ENCODE results near the gene GATA1.

GATA1 gene

GRCh38 chrX:48786341-48786800 is at the start of gene GATA1:
Gene GATA1 (plus strand): TSS chrX:48786590. CDS start chrX:48791110, 4,520 bp downstream.
- no peak for DNase-seq (ENCODE audit: low read depth)

- no peak for DNase-seq (ENCODE audit: low read depth)
Measured at GRCh38 chrX:48736878-48737212, 49.5 kb upstream of the GATA1 start.

GRCh38 chrX:48737213-48737938 is 49.0 kb upstream of the GATA1 start:
- DNase-seq (ENCODE audit: low read depth) = peak; percentile 77

GRCh38 chrX:48737940-48738339 is 48.5 kb upstream of the GATA1 start:
- DNase-seq (ENCODE audit: low read depth) = no peak

- DNase-seq (ENCODE audit: low read depth) = no peak
Measured at GRCh38 chrX:48741834-48742233, 44.6 kb upstream of the GATA1 start.

GRCh38 chrX:48745222-48745621 is 41.2 kb upstream of the GATA1 start:
- DNase-seq (ENCODE audit: low read depth) = no peak

- no peak for DNase-seq (ENCODE audit: low read depth)
Measured at GRCh38 chrX:48747415-48748016, 38.9 kb upstream of the GATA1 start.

GRCh38 chrX:48749182-48749581 is 37.2 kb upstream of the GATA1 start:
- no peak for DNase-seq (ENCODE audit: low read depth)

- no peak for DNase-seq (ENCODE audit: low read depth)
Measured at GRCh38 chrX:48751343-48751742, 35.0 kb upstream of the GATA1 start.

GRCh38 chrX:48752498-48752897 is 33.9 kb upstream of the GATA1 start:
- no peak for DNase-seq (ENCODE audit: low read depth)

GRCh38 chrX:48753708-48754228 is 32.6 kb upstream of the GATA1 start:
- no peak for DNase-seq (ENCODE audit: low read depth)

- no peak for DNase-seq (ENCODE audit: low read depth)
Measured at GRCh38 chrX:48754238-48754637, 32.2 kb upstream of the GATA1 start.

- DNase-seq (ENCODE audit: low read depth) = no peak
Measured at GRCh38 chrX:48761674-48762471, 24.5 kb upstream of the GATA1 start, which contains the start of gene GLOD5. Gene GLOD5 (plus strand): TSS chrX:48761747. CDS start chrX:48761791, 44 bp downstream.

GRCh38 chrX:48769230-48769629 is 17.2 kb upstream of the GATA1 start:
- DNase-seq (ENCODE audit: low read depth) = no peak

- DNase-seq (ENCODE audit: low read depth) = no peak
Measured at GRCh38 chrX:48770296-48770695, 16.1 kb upstream of the GATA1 start.

GRCh38 chrX:48772602-48773001 is 13.8 kb upstream of the GATA1 start:
- DNase-seq (ENCODE audit: low read depth) = no peak

GRCh38 chrX:48776818-48777439 is 9.5 kb upstream of the GATA1 start:
- DNase-seq (ENCODE audit: low read depth) = no peak

- DNase-seq (ENCODE audit: low read depth) = no peak
Measured at GRCh38 chrX:48779399-48779798, 7.0 kb upstream of the GATA1 start.

GRCh38 chrX:48781705-48782104 is 4.7 kb upstream of the GATA1 start:
- DNase-seq (ENCODE audit: low read depth) = no peak

GRCh38 chrX:48782216-48782615 is 4.2 kb upstream of the GATA1 start:
- no peak for DNase-seq (ENCODE audit: low read depth)

GRCh38 chrX:48782795-48783194 is 3.6 kb upstream of the GATA1 start:
- DNase-seq (ENCODE audit: low read depth) = no peak

- no peak for DNase-seq (ENCODE audit: low read depth)
Measured at GRCh38 chrX:48784726-48785125, 1.7 kb upstream of the GATA1 start.
